ENCODE data around the gene MBD6. TPM values are rescaled to one million over a fixed set of nuclear protein-coding genes. Genes with fewer than 3 reads are reported as not detected.
A peak's percentile ranks its signal among the peaks of the same experiment; 100 is the strongest.

The MBD6 gene
- total RNA-seq, 1 donor from 2014 or later = 108 TPM

GRCh38 chr12:57547288-57548012 is 24.8 kb downstream of the MBD6 start:
- Mint-ChIP-seq H3K4me1 (ENCODE audit: low read depth, unreplicated experiment) (peaks cover 41% of the 10 kb centered on the region), H3K36me3 (ENCODE audit: unreplicated experiment) (peaks cover 4% of the 10 kb centered on the region), H3K27ac (ENCODE audit: unreplicated experiment) (peak overlapping the region; percentile 100), H3K9me3 (ENCODE audit: unreplicated experiment) (peaks cover 24% of the 10 kb centered on the region), H3K4me3 (ENCODE audit: unreplicated experiment) (peak overlapping the region; percentile 100), H3K27me3 (ENCODE audit: unreplicated experiment) (peaks cover 22% of the 10 kb centered on the region)
- DNase-seq = no peak
- TF ChIP-seq CTCF (IDR thresholded peaks at IDR 0.05; ENCODE audit: partially characterized antibody, unreplicated experiment) = no peak

GRCh38 chr12:57548013-57548315 is 25.3 kb downstream of the MBD6 start:
- no peak for TF ChIP-seq CTCF (IDR thresholded peaks at IDR 0.05; ENCODE audit: partially characterized antibody, unreplicated experiment)
- Mint-ChIP-seq H3K9me3 (ENCODE audit: unreplicated experiment) (peaks cover 25% of the 10 kb centered on the region), H3K36me3 (ENCODE audit: unreplicated experiment) (peaks cover 4% of the 10 kb centered on the region), H3K4me3 (ENCODE audit: unreplicated experiment) (peak overlapping the region; percentile 73), H3K4me1 (ENCODE audit: low read depth, unreplicated experiment) (peaks cover 41% of the 10 kb centered on the region), H3K27me3 (ENCODE audit: unreplicated experiment) (peaks cover 22% of the 10 kb centered on the region), H3K27ac (ENCODE audit: unreplicated experiment) (no peak overlapping the region)
- DNase-seq = no peak

GRCh38 chr12:57548488-57548887 is 25.9 kb downstream of the MBD6 start:
- peaks cover 42% of the 10 kb centered on the region for H3K4me1 Mint-ChIP-seq (ENCODE audit: low read depth, unreplicated experiment)
- DNase-seq = no peak

GRCh38 chr12:57549203-57549908 is 26.7 kb downstream of the MBD6 start:
- no peak for DNase-seq
- Mint-ChIP-seq H3K9me3 (ENCODE audit: unreplicated experiment) (peaks cover 26% of the 10 kb centered on the region), H3K4me3 (ENCODE audit: unreplicated experiment) (peak overlapping the region; percentile 73), H3K36me3 (ENCODE audit: unreplicated experiment) (peaks cover 4% of the 10 kb centered on the region), H3K4me1 (ENCODE audit: low read depth, unreplicated experiment) (peaks cover 43% of the 10 kb centered on the region), H3K27ac (ENCODE audit: unreplicated experiment) (peak overlapping the region; percentile 86), H3K27me3 (ENCODE audit: unreplicated experiment) (peaks cover 30% of the 10 kb centered on the region)
- no peak for TF ChIP-seq CTCF (IDR thresholded peaks at IDR 0.05; ENCODE audit: partially characterized antibody, unreplicated experiment)

More at GRCh38 chr12:57548488-57548887, 25.9 kb downstream of the MBD6 start:
- Mint-ChIP-seq H3K36me3 (ENCODE audit: unreplicated experiment) (peaks cover 4% of the 10 kb centered on the region), H3K27ac (ENCODE audit: unreplicated experiment) (no peak overlapping the region), H3K9me3 (ENCODE audit: unreplicated experiment) (peaks cover 25% of the 10 kb centered on the region), H3K27me3 (ENCODE audit: unreplicated experiment) (peaks cover 26% of the 10 kb centered on the region), H3K4me3 (ENCODE audit: unreplicated experiment) (peak overlapping the region; percentile 73)
- TF ChIP-seq CTCF (IDR thresholded peaks at IDR 0.05; ENCODE audit: partially characterized antibody, unreplicated experiment) = no peak

Data from glutamatergic neuron (in vitro differentiated cells).